ENCODE measurements around the gene DENND5B. TPM values are rescaled to one million over a fixed set of nuclear protein-coding genes. Genes with fewer than 3 reads are reported as not detected.

DENND5B gene
- total and polyA plus RNA-seq, 2 of the 4 experiments (the other 2 are of a cell fraction): 5.5 to 13.4 TPM

GRCh38 chr12:31526158-31526546 is 64.8 kb downstream of the DENND5B start:
- Histone ChIP-seq H4K20me1 (ENCODE audit: insufficient read depth, low read length) (no peaks in the 10 kb centered on the region), H3K79me1 (ENCODE audit: low read depth in 1 of 2, low read length in 2 of 2) (peaks cover 17 to 42% of the 10 kb centered on the region in 2 experiments), H3K4me3 (ENCODE audit: insufficient read depth, low read depth, low read length) (no peak overlapping the region), H3K9me1 (ENCODE audit: insufficient read depth, low read length) (peaks cover 9% of the 10 kb centered on the region), H3K9me3 (ENCODE audit: control insufficient read depth, insufficient read depth, low read length) (no peaks in the 10 kb centered on the region), H3K4ac (ENCODE audit: low read depth, low read length) (no peak overlapping the region), H3K9ac (ENCODE audit: low read depth, low read length) (no peak overlapping the region), H3K27ac (ENCODE audit: insufficient read depth, low read length) (no peak overlapping the region), H2AFZ (replicated peaks; ENCODE audit: low read length, poor library complexity) (no peak overlapping the region), H2BK5ac (ENCODE audit: low read depth, low read length, poor library complexity, severe bottlenecking) (no peak overlapping the region), H3K23ac (ENCODE audit: low read depth, low read length) (no peak overlapping the region), H2BK15ac (ENCODE audit: low read depth, low read length) (no peak overlapping the region), H2AK9ac (replicated peaks; ENCODE audit: low read depth, low read length, poor library complexity) (no peak overlapping the region), H2BK20ac (ENCODE audit: low read depth, low read length) (no peak overlapping the region), H3K56ac (ENCODE audit: extremely low read depth, insufficient read depth, low read length) (no peak overlapping the region), H2BK120ac (ENCODE audit: low read depth, low read length) (no peak overlapping the region), H4K91ac (ENCODE audit: insufficient read depth, low read depth, low read length) (no peak overlapping the region), H3K18ac (ENCODE audit: low read depth, low read length) (no peak overlapping the region), H3K36me3 (ENCODE audit: control insufficient read depth, insufficient read depth, low read length) (no peaks in the 10 kb centered on the region), H4K8ac (ENCODE audit: low read depth in 2 of 2, low read length in 2 of 2) (no peak overlapping the region), H3K4me2 (ENCODE audit: low read depth, low read length) (no peak overlapping the region), H4K5ac (ENCODE audit: low read depth, low read length) (no peak overlapping the region), H3K27me3 (ENCODE audit: control insufficient read depth, insufficient read depth, low read length) (no peaks in the 10 kb centered on the region), H3K14ac (replicated peaks; ENCODE audit: low read depth, low read length) (no peak overlapping the region), H2AK5ac (ENCODE audit: low read depth, low read length) (no peak overlapping the region), H3K4me1 (ENCODE audit: control insufficient read depth, insufficient read depth, low read length) (peaks cover 9% of the 10 kb centered on the region)
- no peak for DNase-seq
- POLR2A ChIA-PET (ENCODE audit: unreplicated experiment): no interaction called here
- no peak for ATAC-seq (ENCODE audit: low read depth)
- BruUV-seq (replicated peaks): no TSS peak
- no CpG with 5 or more reads among the region's 4 CpGs for WGBS, 2 experiments (ENCODE audit: extremely low coverage in 2 of 2, insufficient read length in 1 of 2)
- CTCF ChIA-PET: no interaction called here
- in situ Hi-C loops (cut with MboI; ENCODE audit: low sequenced_read_pairs) (no loop called here), intact Hi-C loops (cut with micrococcal nuclease) (no loop called here), dilution Hi-C loops (cut with HindIII; ENCODE audit: low sequenced_read_pairs, unreplicated experiment) (no loop called here)
- TF ChIP-seq POLR2A (IDR thresholded peaks at IDR 0.05; ENCODE audit: low read depth, low read length): no peak
- TF ChIP-seq SMC3 (IDR thresholded peaks at IDR 0.05; ENCODE audit: low read depth, low read length): no peak
- no peak for TF ChIP-seq ELK1 (IDR thresholded peaks at IDR 0.05; ENCODE audit: borderline replicate concordance, low read depth, low read length)
- no peak for TF ChIP-seq FOS (IDR thresholded peaks at IDR 0.05; ENCODE audit: low read depth, low read length)

Data from IMR-90 (cell line).